Erythroblast (primary cell): Measurements from ENCODE around the gene PHACTR2.
"Not testable (repeated sequence)": the region's sequence is repeated elsewhere in the genome, so short reads cannot be mapped to it uniquely, and the experiment has no call there.

Source experiments
- DNase-seq, 2 experiments: peaks; one replicate each; lab custom pipeline; 2025; lab: John Stamatoyannopoulos, UW
- GATA1 ChIP-seq: IDR thresholded peaks from 2 replicates; pipeline ENCODE4 v1.6.1; 2011; ENCODE audit warnings: low read depth, mild to moderate bottlenecking, control low read depth, low read length, moderate library complexity
- POLR2A ChIP-seq: IDR thresholded peaks from 2 replicates; pipeline ENCODE4 v1.6.1; 2011; ENCODE audit warnings: mild to moderate bottlenecking, low read length

The PHACTR2 gene

DNA sequence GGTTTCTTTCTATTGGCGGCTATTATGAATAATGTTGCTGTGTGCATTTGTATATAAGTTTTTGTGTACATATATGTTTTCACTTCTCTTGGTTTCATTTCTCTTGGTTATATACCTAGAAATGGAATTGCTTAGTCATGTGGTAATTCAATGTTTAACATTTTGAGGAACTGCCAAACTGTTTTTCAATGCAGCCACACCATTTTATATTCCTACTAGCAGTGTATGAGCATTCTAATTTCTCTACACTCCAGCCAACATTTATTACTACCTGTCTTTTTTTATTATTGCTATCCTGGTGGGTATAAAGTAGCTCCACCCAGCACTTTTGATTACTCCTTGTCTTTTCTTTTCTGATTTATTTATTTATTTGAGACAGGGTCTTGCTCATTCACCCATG lies 54.8 kb downstream of the PHACTR2 start:
- DNase-seq: no peak
- TF ChIP-seq GATA1 (no peak), POLR2A (no peak)

DNA sequence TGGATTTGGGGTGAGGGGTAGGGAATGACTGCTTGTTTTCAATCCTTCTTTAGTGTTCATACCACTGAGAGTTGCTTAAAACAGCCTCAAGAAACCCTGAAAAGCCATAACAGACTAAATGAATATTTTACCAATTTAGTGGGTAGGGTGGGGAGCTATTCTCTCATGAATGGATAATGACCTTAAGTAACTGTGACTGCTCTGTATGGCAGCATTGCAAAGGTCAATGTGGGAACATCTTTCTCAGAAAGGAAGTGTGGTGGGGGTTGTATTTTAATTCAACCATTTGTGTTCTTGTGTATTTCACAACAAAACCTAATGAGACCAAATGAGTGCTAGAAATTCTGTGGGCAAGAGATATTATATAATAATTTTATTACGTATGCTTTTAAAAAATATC lies 55.7 kb downstream of the PHACTR2 start:
- no peak for DNase-seq
- TF ChIP-seq GATA1: no peak
- no peak for TF ChIP-seq POLR2A

DNA sequence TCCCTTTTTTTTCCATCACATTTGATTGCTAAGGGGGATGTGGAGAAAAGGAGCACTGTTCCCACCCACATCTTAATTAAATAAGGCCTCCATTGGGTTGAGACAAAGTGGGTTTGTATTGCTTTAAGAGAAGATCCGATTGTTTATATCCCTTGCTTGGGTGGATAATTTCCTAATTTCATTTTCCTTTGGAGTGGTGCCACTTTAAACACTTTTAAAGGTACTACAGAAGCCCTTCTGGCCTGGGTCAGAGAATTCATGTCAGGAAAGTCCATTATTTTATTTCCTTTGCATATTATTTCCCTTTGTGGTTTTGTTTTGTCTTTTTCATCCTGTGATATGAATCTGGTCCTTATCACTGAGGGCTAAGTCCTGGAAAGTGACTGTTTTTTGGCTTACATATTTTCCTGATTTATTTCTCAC lies 56.9 kb downstream of the PHACTR2 start:
- DNase-seq: no peak
- TF ChIP-seq GATA1 (no peak), POLR2A (no peak)

DNA sequence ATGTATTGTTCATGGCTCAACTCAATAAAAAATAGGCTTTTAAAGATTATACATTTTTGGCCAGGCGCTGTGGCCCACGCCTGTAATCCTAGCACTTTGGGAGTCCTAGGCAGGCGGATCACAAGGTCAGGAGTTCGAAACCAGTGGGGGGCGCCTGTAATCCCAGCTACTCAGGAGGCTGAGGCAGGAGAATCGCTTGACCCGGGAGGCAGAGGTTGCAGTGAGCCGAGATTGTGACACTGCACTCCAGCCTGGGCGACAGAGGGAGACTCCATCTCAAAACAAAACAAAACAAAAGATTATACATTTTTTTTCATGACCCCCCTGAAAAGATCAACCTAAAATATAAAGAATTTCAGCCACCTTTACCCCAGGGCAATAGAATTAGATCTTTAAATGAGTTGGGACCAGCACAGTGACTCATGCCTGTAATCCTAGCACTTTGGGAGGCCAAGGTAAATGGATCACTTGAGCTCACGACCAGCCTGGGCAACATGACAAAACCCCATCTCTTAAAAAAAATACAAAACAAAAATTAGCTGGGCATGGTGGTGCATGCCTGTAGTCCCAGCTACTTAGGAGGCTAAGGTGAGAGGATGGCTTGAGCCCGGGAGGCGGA lies 60.4 kb downstream of the PHACTR2 start:
- DNase-seq: not testable (repeated sequence)

DNA sequence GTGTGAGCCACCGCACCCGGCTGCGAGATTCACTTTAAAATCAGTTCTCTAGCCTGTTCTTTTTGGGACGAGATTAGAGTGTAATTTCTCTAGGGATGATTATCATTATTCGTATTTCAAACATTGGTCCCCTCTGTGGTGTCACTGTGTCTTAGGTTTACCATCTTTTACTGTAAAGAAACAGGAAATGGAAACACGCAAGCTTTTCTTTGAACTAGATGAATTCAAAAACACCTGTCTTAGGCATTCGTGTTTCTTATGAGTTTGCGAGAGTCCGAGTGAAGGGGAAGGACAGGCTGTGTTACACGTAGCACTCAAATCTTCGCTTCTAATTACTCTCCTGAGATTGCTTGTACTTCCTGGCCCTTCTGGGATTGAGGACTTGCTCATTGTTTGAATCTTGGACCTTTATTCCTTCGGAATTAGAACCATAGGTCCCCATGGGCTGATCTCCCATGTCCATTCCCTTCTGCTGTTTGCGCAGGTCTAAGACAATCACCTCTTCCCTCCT lies 61.6 kb downstream of the PHACTR2 start:
- DNase-seq: no peak
- TF ChIP-seq POLR2A (no peak), GATA1 (no peak)

DNA sequence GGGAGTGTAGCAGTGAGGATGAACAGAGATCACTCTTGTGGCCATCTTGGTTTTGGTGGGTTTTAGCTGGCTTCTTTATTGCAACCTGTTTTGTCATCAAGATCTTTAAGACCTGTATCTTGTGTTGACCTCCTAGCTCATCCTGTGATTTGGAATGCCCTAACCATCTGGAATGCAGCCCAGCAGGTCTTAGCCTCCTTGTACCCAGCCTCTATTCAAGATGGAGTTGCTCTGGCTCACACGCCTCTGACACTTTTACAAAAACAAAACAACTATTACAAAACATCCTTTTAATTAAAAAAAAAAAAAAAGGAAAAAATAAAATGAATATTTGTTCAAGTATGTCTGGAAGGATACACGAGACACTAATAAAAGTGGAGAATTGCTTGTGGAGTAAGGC lies 62.4 kb downstream of the PHACTR2 start:
- TF ChIP-seq GATA1 (no peak), POLR2A (no peak)
- DNase-seq: no peak

DNA sequence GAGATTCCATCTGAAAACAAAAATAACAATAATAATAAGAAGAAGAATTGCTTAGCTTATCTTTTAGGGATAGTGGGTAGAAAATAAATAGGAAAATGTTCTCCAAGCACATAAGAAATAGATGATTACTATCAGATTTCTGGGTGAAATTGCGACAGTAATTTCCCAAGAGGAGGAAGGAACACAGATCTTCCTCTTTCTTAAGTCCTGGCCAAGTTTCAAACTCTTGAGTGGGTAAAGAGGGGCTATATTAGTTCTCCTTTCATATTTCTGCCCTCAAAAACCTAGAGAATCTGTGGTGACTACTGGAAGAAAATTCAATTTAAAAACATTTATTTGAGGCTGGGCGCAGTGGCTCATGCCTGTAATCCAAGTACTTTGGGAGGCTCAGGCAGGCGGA lies 63.7 kb downstream of the PHACTR2 start:
- no peak for TF ChIP-seq GATA1
- no peak for TF ChIP-seq POLR2A
- DNase-seq: no peak

DNA sequence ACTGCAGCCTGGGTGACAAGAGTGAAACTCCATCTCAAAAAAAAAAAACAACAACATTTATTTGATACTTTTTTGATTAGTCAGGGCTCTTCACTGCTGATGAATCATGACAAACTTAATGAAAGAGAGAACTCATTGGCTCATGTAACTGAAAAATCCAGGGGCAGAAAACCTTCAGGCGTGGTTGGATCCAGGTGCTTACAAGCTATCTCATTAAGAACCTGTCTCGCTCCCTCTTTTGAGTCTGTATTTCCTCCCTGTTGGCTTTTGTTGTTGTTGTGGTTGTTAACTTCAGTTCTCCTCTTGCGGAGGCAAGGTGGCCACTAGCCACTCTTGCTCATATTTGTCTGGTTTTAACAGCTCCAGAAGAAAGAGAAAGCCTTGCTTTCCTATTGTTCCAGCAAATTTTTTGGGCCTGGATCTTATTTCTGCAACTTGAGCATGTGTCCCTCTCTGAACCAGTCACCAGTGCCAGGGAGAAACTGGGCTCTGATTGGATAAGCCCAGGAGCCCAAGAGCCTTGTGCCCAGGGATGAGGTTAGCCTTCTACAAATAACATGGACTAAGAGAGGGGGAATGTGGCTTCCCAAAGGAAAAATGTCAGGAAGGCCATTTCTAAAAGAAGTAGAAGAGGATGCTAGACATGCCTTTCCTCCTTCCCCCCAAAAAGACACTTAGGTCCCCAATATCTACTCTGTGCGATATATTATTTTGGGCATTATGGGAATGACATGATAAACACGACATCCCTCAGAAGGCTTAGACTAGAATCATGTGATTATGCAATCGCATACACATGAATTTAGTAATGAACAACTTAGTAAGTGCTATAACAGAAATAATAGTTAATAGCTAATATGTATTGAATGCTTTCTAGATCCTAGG lies 64.5 kb downstream of the PHACTR2 start:
- DNase-seq: no peak
- no peak for TF ChIP-seq POLR2A
- no peak for TF ChIP-seq GATA1

DNA sequence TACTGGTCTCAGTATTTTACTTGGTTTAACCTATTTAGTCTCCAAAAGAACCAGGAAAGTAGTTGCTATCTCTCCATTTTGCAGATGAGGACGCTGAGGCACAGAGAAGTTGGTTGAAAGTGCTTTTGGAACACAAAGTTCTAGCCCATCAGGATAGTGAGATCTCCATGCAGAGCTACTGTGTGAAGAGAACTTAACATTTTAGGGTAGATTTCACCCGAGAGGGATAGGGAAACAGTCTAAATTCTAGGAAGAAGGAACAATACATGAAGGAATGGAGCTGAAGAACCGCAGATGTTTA lies 65.1 kb downstream of the PHACTR2 start:
- no peak for DNase-seq
- TF ChIP-seq POLR2A (no peak), GATA1 (no peak)

DNA sequence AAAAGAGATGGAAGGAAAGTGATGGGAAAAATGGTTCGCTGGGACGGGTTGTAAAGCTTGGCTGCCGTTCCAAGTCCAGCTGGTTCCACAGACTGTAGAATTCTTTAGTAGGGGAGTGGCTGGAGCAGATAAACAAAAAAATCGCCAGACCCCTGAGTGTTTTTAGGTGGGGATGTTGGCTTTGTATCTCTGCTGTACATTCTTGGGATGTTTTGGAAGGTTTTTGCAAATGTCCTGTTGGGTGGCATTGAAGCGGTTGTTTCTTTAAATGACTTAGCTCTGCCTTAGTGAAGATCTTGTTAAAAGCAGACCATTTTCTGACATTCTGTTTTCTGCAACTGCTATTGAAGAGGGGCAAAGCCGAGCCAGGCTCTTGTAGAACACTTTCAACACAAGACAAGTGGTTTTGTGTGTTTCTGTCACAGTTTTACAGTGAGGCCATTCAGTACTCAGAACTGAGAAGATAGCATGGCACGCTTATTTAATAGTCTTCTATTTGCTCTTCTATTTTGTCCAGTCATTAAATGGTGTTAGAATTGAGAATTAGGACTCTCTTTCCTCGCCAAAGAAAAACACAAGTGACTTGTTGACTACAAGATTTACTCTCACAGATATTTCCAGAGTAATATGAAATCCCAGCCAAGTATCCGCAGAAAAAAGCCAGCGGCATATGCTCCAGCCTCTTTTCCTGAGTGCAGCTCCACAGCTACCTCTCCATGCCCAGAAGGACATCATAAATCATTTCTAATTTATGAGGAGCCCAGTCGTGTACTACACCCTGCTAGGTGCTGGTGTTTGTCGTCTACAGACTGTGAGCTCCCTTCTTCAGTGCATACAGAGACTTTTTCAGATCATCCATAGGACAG lies 65.8 kb downstream of the PHACTR2 start:
- TF ChIP-seq POLR2A: no peak
- no peak for TF ChIP-seq GATA1
- no peak for DNase-seq

DNA sequence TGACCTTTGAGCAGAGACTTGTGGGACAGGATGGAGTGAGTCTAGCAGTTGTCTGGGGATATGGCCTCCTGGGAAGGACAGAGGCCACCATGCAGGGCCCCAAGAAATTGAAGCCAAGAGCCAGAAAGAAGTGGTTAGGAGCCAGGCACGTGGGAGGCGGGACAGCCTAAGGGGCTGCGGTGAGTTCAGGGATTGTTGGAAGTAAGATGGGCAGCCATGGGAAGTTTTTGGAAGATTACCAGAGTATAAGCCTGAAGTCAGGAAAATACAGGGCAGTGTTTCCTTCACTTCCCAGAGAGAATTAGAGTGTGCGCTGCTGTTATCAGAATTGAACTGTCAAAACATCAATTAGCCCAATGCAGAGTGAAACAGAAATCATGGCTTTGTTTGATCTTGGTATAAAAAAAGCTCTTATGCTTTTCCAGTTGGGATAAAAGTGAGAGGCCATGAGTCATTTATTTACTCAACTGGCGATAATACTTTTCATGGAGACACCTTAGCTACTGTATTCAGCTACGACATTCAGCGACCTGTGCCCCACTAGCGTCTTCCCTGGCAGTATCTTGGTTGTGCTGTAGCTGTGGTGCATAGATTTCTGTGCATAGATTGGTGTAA lies 66.9 kb downstream of the PHACTR2 start:
- no peak for TF ChIP-seq POLR2A
- TF ChIP-seq GATA1: no peak
- no peak for DNase-seq

DNA sequence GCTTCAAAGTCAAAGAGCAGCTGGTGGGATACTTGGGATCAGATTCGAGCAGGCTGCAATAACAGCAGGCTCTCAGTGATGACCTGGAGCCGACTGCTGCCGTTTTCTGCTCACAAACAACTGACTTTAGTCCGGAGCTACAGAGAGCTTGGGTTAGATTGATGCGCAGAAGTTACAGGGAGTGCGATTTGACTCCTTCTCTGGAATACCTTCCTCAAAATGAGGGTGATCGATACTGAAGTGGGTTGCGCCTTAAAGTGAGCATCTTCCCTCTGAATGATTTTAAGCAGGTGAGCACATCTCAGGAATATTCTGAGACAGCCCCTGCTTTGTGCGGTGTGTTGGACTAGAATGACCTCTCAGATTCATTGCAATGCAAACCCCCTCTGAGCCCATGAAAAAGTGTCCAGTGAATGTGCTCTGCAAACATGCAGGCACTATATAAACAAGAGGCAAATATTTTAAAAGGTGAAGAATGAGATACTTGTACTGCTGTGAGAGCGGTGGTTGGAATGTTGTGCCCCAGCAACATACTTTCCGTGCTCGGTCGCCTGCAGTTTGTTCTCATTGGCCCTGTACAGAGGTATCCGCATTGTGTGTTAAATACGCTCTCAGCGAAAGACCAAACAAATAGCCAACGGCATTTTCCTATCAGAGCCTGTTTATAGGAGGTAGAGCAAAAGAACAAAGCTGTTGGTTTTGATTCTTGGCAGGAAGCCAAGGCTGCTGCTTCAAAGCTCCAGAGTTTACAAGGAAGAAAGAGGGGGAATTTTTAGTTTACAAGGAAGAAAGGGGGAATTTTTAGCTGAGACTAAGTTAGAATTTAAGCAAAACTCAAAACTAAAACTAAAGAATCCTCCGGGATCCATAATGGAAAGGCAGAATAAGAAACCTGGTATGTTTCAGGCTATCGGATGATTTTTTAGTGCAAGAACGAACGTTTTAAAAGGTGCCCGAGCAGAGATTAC lies 67.7 kb downstream of the PHACTR2 start:
- no peak for TF ChIP-seq GATA1
- TF ChIP-seq POLR2A: no peak
- DNase-seq: no peak
